ENCODE data around the gene CFAP90.

CFAP90 gene

GRCh38 chr5:7837403-7837802 is 13.5 kb downstream of the CFAP90 start:
- TF ChIP-seq TAF1 (IDR thresholded peaks at IDR 0.05; ENCODE audit: low read depth, low read length) = no peak
- no peak for TF ChIP-seq POU2F2 (IDR thresholded peaks at IDR 0.05; ENCODE audit: low read depth, low read length)
- no peak for TF ChIP-seq SPI1 (IDR thresholded peaks at IDR 0.05; ENCODE audit: low read depth, low read length)
- no peak for TF ChIP-seq PAX5 (IDR thresholded peaks at IDR 0.05; ENCODE audit: insufficient read depth, low read length, severe bottlenecking)
- no peak for TF ChIP-seq POLR2AphosphoS5 (IDR thresholded peaks at IDR 0.05; ENCODE audit: low read depth, low read length)
- TF ChIP-seq POLR2A (IDR thresholded peaks at IDR 0.05; ENCODE audit: low read depth, low read length) = no peak
- DNase-seq (ENCODE audit: insufficient read length, low spot score) = no peak
- FAIRE-seq = no peak

- TF ChIP-seq POU2F2 (IDR thresholded peaks at IDR 0.05; ENCODE audit: low read depth, low read length) (no peak), POLR2AphosphoS5 (IDR thresholded peaks at IDR 0.05; ENCODE audit: low read depth, low read length) (no peak), PAX5 (IDR thresholded peaks at IDR 0.05; ENCODE audit: insufficient read depth, low read length, severe bottlenecking) (no peak), SPI1 (IDR thresholded peaks at IDR 0.05; ENCODE audit: low read depth, low read length) (no peak), TAF1 (IDR thresholded peaks at IDR 0.05; ENCODE audit: low read depth, low read length) (no peak), POLR2A (IDR thresholded peaks at IDR 0.05; ENCODE audit: low read depth, low read length) (no peak)
- DNase-seq (ENCODE audit: insufficient read length, low spot score) (no peak), FAIRE-seq (no peak)
Measured at GRCh38 chr5:7834982-7835381, 16.0 kb downstream of the CFAP90 start.

GRCh38 chr5:7828269-7828668 is 22.7 kb downstream of the CFAP90 start:
- DNase-seq (ENCODE audit: insufficient read length, low spot score) = no peak
- FAIRE-seq = no peak
- no peak for TF ChIP-seq POU2F2 (IDR thresholded peaks at IDR 0.05; ENCODE audit: low read depth, low read length)
- no peak for TF ChIP-seq POLR2AphosphoS5 (IDR thresholded peaks at IDR 0.05; ENCODE audit: low read depth, low read length)
- TF ChIP-seq TAF1 (IDR thresholded peaks at IDR 0.05; ENCODE audit: low read depth, low read length) = no peak
- no peak for TF ChIP-seq SPI1 (IDR thresholded peaks at IDR 0.05; ENCODE audit: low read depth, low read length)
- no peak for TF ChIP-seq POLR2A (IDR thresholded peaks at IDR 0.05; ENCODE audit: low read depth, low read length)
- TF ChIP-seq PAX5 (IDR thresholded peaks at IDR 0.05; ENCODE audit: insufficient read depth, low read length, severe bottlenecking) = no peak

- TF ChIP-seq PAX5 (IDR thresholded peaks at IDR 0.05; ENCODE audit: insufficient read depth, low read length, severe bottlenecking) = no peak
- FAIRE-seq (no peak), DNase-seq (ENCODE audit: insufficient read length, low spot score) (no peak)
Measured at GRCh38 chr5:7827610-7828009, 23.3 kb downstream of the CFAP90 start.

- TF ChIP-seq POLR2AphosphoS5 (IDR thresholded peaks at IDR 0.05; ENCODE audit: low read depth, low read length) (no peak), SPI1 (IDR thresholded peaks at IDR 0.05; ENCODE audit: low read depth, low read length) (no peak), TAF1 (IDR thresholded peaks at IDR 0.05; ENCODE audit: low read depth, low read length) (no peak), PAX5 (IDR thresholded peaks at IDR 0.05; ENCODE audit: insufficient read depth, low read length, severe bottlenecking) (no peak), POLR2A (IDR thresholded peaks at IDR 0.05; ENCODE audit: low read depth, low read length) (no peak), POU2F2 (IDR thresholded peaks at IDR 0.05; ENCODE audit: low read depth, low read length) (no peak)
- FAIRE-seq (no peak), DNase-seq (ENCODE audit: insufficient read length, low spot score) (no peak)
Measured at GRCh38 chr5:7825630-7826029, 25.3 kb downstream of the CFAP90 start.

GRCh38 chr5:7824995-7825394 is 25.9 kb downstream of the CFAP90 start:
- TF ChIP-seq SPI1 (IDR thresholded peaks at IDR 0.05; ENCODE audit: low read depth, low read length) (no peak), POLR2A (IDR thresholded peaks at IDR 0.05; ENCODE audit: low read depth, low read length) (no peak), POLR2AphosphoS5 (IDR thresholded peaks at IDR 0.05; ENCODE audit: low read depth, low read length) (no peak), TAF1 (IDR thresholded peaks at IDR 0.05; ENCODE audit: low read depth, low read length) (no peak), PAX5 (IDR thresholded peaks at IDR 0.05; ENCODE audit: insufficient read depth, low read length, severe bottlenecking) (no peak), POU2F2 (IDR thresholded peaks at IDR 0.05; ENCODE audit: low read depth, low read length) (no peak)
- DNase-seq (ENCODE audit: insufficient read length, low spot score) = no peak
- no peak for FAIRE-seq

- no peak for TF ChIP-seq POLR2A (IDR thresholded peaks at IDR 0.05; ENCODE audit: low read depth, low read length)
- no peak for TF ChIP-seq POLR2AphosphoS5 (IDR thresholded peaks at IDR 0.05; ENCODE audit: low read depth, low read length)
- TF ChIP-seq TAF1 (IDR thresholded peaks at IDR 0.05; ENCODE audit: low read depth, low read length) = no peak
- FAIRE-seq = no peak
- DNase-seq (ENCODE audit: insufficient read length, low spot score) = no peak
Measured at GRCh38 chr5:7823594-7823993, 27.3 kb downstream of the CFAP90 start.

- DNase-seq (ENCODE audit: insufficient read length, low spot score) (no peak), FAIRE-seq (no peak)
- TF ChIP-seq POLR2AphosphoS5 (IDR thresholded peaks at IDR 0.05; ENCODE audit: low read depth, low read length) (no peak), POLR2A (IDR thresholded peaks at IDR 0.05; ENCODE audit: low read depth, low read length) (no peak), TAF1 (IDR thresholded peaks at IDR 0.05; ENCODE audit: low read depth, low read length) (no peak), POU2F2 (IDR thresholded peaks at IDR 0.05; ENCODE audit: low read depth, low read length) (no peak), SPI1 (IDR thresholded peaks at IDR 0.05; ENCODE audit: low read depth, low read length) (no peak), PAX5 (IDR thresholded peaks at IDR 0.05; ENCODE audit: insufficient read depth, low read length, severe bottlenecking) (no peak)
Measured at GRCh38 chr5:7822449-7822848, 28.5 kb downstream of the CFAP90 start.

GRCh38 chr5:7816535-7816901 is 34.4 kb downstream of the CFAP90 start:
- FAIRE-seq (no peak), DNase-seq (ENCODE audit: insufficient read length, low spot score) (no peak)

GRCh38 chr5:7815892-7816534 is 34.9 kb downstream of the CFAP90 start:
- TF ChIP-seq POLR2AphosphoS5 (IDR thresholded peaks at IDR 0.05; ENCODE audit: low read depth, low read length) (no peak), POU2F2 (IDR thresholded peaks at IDR 0.05; ENCODE audit: low read depth, low read length) (no peak), SPI1 (IDR thresholded peaks at IDR 0.05; ENCODE audit: low read depth, low read length) (no peak), TAF1 (IDR thresholded peaks at IDR 0.05; ENCODE audit: low read depth, low read length) (no peak), POLR2A (IDR thresholded peaks at IDR 0.05; ENCODE audit: low read depth, low read length) (no peak), PAX5 (IDR thresholded peaks at IDR 0.05; ENCODE audit: insufficient read depth, low read length, severe bottlenecking) (no peak)
- FAIRE-seq (peak; percentile 20), DNase-seq (ENCODE audit: insufficient read length, low spot score) (peak; percentile 65)

More at GRCh38 chr5:7816535-7816901, 34.4 kb downstream of the CFAP90 start:
- TF ChIP-seq POLR2AphosphoS5 (IDR thresholded peaks at IDR 0.05; ENCODE audit: low read depth, low read length) (no peak), POLR2A (IDR thresholded peaks at IDR 0.05; ENCODE audit: low read depth, low read length) (no peak), SPI1 (IDR thresholded peaks at IDR 0.05; ENCODE audit: low read depth, low read length) (no peak), POU2F2 (IDR thresholded peaks at IDR 0.05; ENCODE audit: low read depth, low read length) (no peak), PAX5 (IDR thresholded peaks at IDR 0.05; ENCODE audit: insufficient read depth, low read length, severe bottlenecking) (no peak), TAF1 (IDR thresholded peaks at IDR 0.05; ENCODE audit: low read depth, low read length) (no peak)
